ENCODE data around the gene UMODL1.

The UMODL1 gene

DNA sequence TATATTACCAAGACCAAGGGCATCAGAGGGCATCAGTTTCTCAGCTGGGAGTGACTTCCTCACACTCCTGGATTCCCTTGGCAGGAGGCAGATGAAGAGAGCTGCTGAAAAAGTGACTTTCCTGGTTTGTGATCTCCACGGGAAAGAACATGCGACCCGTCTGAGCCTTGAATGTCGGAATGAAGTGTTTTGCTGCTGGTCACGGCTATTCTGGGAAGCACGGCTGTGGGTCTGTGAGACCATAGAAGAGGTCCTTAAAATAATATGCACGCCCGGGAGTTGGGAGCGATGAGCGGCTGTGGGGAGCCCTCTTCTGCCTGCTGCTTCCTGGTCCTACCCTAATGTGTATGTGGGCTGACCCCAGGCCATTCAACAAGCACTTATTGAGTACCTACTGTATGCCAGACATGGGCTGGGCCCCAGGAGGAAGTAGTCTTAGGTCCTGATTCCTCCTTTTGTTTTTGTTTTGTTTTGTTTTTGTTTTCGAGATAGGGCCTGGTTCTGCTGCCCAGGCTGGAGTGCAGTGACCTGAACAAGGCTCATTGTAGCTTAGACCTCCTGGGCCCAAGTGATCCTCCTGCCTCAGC lies 13.2 kb upstream of the UMODL1 start:
- TF ChIP-seq, protein P1, sequence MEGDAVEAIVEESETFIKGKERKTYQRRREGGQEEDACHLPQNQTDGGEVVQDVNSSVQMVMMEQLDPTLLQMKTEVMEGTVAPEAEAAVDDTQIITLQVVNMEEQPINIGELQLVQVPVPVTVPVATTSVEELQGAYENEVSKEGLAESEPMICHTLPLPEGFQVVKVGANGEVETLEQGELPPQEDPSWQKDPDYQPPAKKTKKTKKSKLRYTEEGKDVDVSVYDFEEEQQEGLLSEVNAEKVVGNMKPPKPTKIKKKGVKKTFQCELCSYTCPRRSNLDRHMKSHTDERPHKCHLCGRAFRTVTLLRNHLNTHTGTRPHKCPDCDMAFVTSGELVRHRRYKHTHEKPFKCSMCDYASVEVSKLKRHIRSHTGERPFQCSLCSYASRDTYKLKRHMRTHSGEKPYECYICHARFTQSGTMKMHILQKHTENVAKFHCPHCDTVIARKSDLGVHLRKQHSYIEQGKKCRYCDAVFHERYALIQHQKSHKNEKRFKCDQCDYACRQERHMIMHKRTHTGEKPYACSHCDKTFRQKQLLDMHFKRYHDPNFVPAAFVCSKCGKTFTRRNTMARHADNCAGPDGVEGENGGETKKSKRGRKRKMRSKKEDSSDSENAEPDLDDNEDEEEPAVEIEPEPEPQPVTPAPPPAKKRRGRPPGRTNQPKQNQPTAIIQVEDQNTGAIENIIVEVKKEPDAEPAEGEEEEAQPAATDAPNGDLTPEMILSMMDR (IDR thresholded peaks at IDR 0.05; ENCODE audit: borderline replicate concordance, extremely low read depth, low read length, poor library complexity, severe bottlenecking), result no peak
- no peak for TF ChIP-seq EZH2 (IDR thresholded peaks at IDR 0.05; ENCODE audit: borderline replicate concordance, low read depth, low read length, severe bottlenecking)
- ATAC-seq (ENCODE audit: insufficient read depth, low read depth) (no peak), DNase-seq (no peak)
- H3K9me3 ChIP-seq (ENCODE audit: insufficient read depth, low read length, severe bottlenecking), result no peaks in the 10 kb centered on the region
- H3K27me3 ChIP-seq (ENCODE audit: insufficient read depth, low read length, poor library complexity), result no peaks in the 10 kb centered on the region
- H3K79me2 ChIP-seq (ENCODE audit: insufficient read depth, low read length), result no peaks in the 10 kb centered on the region
- H3K4me2 ChIP-seq (ENCODE audit: insufficient read depth, low read length), result no peak overlapping the region
- peaks cover 24% of the 10 kb centered on the region for H3K4me1 ChIP-seq (ENCODE audit: insufficient read depth, low read length)
- no peak overlapping the region for H3K27ac ChIP-seq (ENCODE audit: low read length)
- H3K36me3 ChIP-seq (ENCODE audit: insufficient read depth, low read length), result no peaks in the 10 kb centered on the region
- no peak overlapping the region for H3K4me3 ChIP-seq (ENCODE audit: low read depth in 1 of 2, low read length in 2 of 2)
- no peak overlapping the region for H2AFZ ChIP-seq (ENCODE audit: low read depth, low read length)
- H3K9ac ChIP-seq (ENCODE audit: low read depth, low read length), result no peak overlapping the region
- H4K20me1 ChIP-seq (ENCODE audit: insufficient read depth, low read length), result no peaks in the 10 kb centered on the region

DNA sequence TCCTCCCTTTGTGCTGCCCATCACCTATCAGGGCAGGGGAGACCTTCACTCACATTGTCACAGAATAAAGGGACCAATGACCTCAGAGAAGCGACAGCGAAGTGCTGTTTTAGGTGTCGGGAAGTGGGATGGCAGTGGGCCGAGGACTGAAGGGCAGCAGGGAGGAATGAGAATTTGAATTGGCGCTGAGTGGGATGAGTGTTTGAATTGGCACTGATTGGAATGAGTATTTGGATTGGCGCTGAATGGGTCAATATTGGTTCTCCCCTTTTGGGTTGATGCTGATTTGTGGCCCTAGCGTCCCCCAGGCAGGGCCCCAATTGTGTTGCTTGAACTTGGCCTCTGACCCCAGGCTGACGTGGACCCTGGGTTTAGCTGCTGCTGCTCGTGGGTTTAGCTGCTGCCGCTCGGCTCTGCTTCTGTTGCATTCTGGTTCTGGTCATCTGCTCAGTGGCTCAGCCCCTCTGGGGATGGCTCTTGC lies 12.4 kb upstream of the UMODL1 start:
- H3K27ac ChIP-seq (ENCODE audit: low read length), result no peak overlapping the region
- H3K4me3 ChIP-seq (ENCODE audit: low read depth in 1 of 2, low read length in 2 of 2), result no peak overlapping the region
- no peaks in the 10 kb centered on the region for H3K36me3 ChIP-seq (ENCODE audit: insufficient read depth, low read length)
- H2AFZ ChIP-seq (ENCODE audit: low read depth, low read length), result no peak overlapping the region
- H3K9ac ChIP-seq (ENCODE audit: low read depth, low read length), result no peak overlapping the region
- TF ChIP-seq, protein P1 (IDR thresholded peaks at IDR 0.05; ENCODE audit: borderline replicate concordance, extremely low read depth, low read length, poor library complexity, severe bottlenecking), result no peak
- no peak for TF ChIP-seq EZH2 (IDR thresholded peaks at IDR 0.05; ENCODE audit: borderline replicate concordance, low read depth, low read length, severe bottlenecking)
- no peak overlapping the region for H3K4me2 ChIP-seq (ENCODE audit: insufficient read depth, low read length)
- no peaks in the 10 kb centered on the region for H3K9me3 ChIP-seq (ENCODE audit: insufficient read depth, low read length, severe bottlenecking)
- no peaks in the 10 kb centered on the region for H4K20me1 ChIP-seq (ENCODE audit: insufficient read depth, low read length)
- no peaks in the 10 kb centered on the region for H3K79me2 ChIP-seq (ENCODE audit: insufficient read depth, low read length)
- H3K4me1 ChIP-seq (ENCODE audit: insufficient read depth, low read length), result peaks cover 31% of the 10 kb centered on the region
- DNase-seq (no peak), ATAC-seq (ENCODE audit: insufficient read depth, low read depth) (no peak)
- H3K27me3 ChIP-seq (ENCODE audit: insufficient read depth, low read length, poor library complexity), result no peaks in the 10 kb centered on the region

DNA sequence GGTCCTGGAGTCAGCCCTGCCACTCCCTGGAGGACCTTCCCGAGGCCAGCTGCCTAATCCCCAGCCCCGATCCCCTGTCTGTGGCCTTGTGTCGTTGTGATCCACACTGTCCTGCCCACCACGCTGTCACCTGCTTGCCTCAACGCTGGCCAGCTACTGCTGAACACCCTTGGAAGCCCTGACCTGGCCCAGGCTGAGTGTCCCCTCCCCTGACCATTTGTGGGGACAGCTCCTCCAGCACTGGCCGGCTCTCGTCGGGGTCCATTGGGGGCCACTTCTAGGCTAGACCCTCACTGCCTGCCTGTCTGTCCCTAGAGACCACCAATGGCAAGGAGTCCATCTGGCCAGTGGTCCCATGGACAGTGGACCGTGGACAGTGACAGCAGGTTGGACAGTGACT lies 12.0 kb upstream of the UMODL1 start:
- Histone ChIP-seq H3K9ac (ENCODE audit: low read depth, low read length) (no peak overlapping the region), H3K27ac (ENCODE audit: low read length) (no peak overlapping the region; the same call in 1 of the 2 replicates), H2AFZ (ENCODE audit: low read depth, low read length) (no peak overlapping the region), H3K36me3 (ENCODE audit: insufficient read depth, low read length) (no peaks in the 10 kb centered on the region), H3K27me3 (ENCODE audit: insufficient read depth, low read length, poor library complexity) (no peaks in the 10 kb centered on the region), H3K4me3 (ENCODE audit: low read depth in 1 of 2, low read length in 2 of 2) (no peak overlapping the region), H3K4me1 (ENCODE audit: insufficient read depth, low read length) (peaks cover 36% of the 10 kb centered on the region), H3K9me3 (ENCODE audit: insufficient read depth, low read length, severe bottlenecking) (no peaks in the 10 kb centered on the region), H3K79me2 (ENCODE audit: insufficient read depth, low read length) (no peaks in the 10 kb centered on the region), H4K20me1 (ENCODE audit: insufficient read depth, low read length) (no peaks in the 10 kb centered on the region), H3K4me2 (ENCODE audit: insufficient read depth, low read length) (no peak overlapping the region)
- ATAC-seq (ENCODE audit: insufficient read depth, low read depth) (no peak), DNase-seq (no peak)
- TF ChIP-seq, protein P1 (IDR thresholded peaks at IDR 0.05; ENCODE audit: borderline replicate concordance, extremely low read depth, low read length, poor library complexity, severe bottlenecking), result no peak
- no peak for TF ChIP-seq EZH2 (IDR thresholded peaks at IDR 0.05; ENCODE audit: borderline replicate concordance, low read depth, low read length, severe bottlenecking)
